ENCODE results near the gene INHBA. TPM values are rescaled to one million over a fixed set of nuclear protein-coding genes. Genes with fewer than 3 reads are reported as not detected.
A peak's percentile ranks its signal among the peaks of the same experiment; 100 is the strongest.

Gene INHBA
- total and polyA plus RNA-seq, 2 of the 4 experiments (the other 2 are of a cell fraction), result 60.2 to 112 TPM

GRCh38 chr7:41708581-41709358, 5.9 kb upstream of the INHBA start:
- no peak overlapping the region for H3K56ac ChIP-seq (ENCODE audit: extremely low read depth, insufficient read depth, low read length)
- peak overlapping the region; percentile 78; the same call in 1 of the 2 replicates for H2BK20ac ChIP-seq (ENCODE audit: low read depth, low read length)
- H4K5ac ChIP-seq (ENCODE audit: low read depth, low read length), result peak overlapping the region; percentile 49; the same call in 1 of the 2 replicates
- no TSS peak for BruUV-seq (replicated peaks)
- peaks cover 5% of the 10 kb centered on the region; the same call in 1 of the 2 replicates for H3K9me1 ChIP-seq (ENCODE audit: insufficient read depth, low read length)
- peak overlapping the region; percentile 72 for H2BK120ac ChIP-seq (ENCODE audit: low read depth, low read length)
- H3K79me1 ChIP-seq (ENCODE audit: low read depth in 1 of 2, low read length in 2 of 2), result peaks cover 14 to 43% of the 10 kb centered on the region in 2 experiments; a peak in 3 of 4 replicates
- no peak overlapping the region for H3K9ac ChIP-seq (ENCODE audit: low read depth, low read length)
- no peaks in the 10 kb centered on the region for H3K9me3 ChIP-seq (ENCODE audit: control insufficient read depth, insufficient read depth, low read length)
- in situ Hi-C loops (cut with MboI; ENCODE audit: low sequenced_read_pairs), result loop anchor here (5.0 to 10.0 kb wide), 2 partner anchors 944 to 1376 kb away; no protein-coding TSS in a partner anchor
- no peaks in the 10 kb centered on the region for H4K20me1 ChIP-seq (ENCODE audit: insufficient read depth, low read length)
- 78% methylated on average over 3 of the region's 8 CpGs; no CpG with 5 or more reads in 1 of the 2 experiments for WGBS, 2 experiments (ENCODE audit: extremely low coverage in 2 of 2, insufficient read length in 1 of 2)
- peak overlapping the region; percentile 19 for H2AK9ac ChIP-seq (replicated peaks; ENCODE audit: low read depth, low read length, poor library complexity)
- H4K91ac ChIP-seq (ENCODE audit: insufficient read depth, low read depth, low read length), result peak overlapping the region; percentile 48; the same call in 1 of the 2 replicates
- dilution Hi-C loops (cut with HindIII; ENCODE audit: low sequenced_read_pairs, unreplicated experiment), result no loop called here
- H3K4ac ChIP-seq (ENCODE audit: low read depth, low read length), result peak overlapping the region; percentile 71
- ATAC-seq (ENCODE audit: low read depth), result no peak
- TF ChIP-seq CEBPB (IDR thresholded peaks at IDR 0.05; ENCODE audit: low read depth, low read length) (peak; percentile 58; the same call in 1 of the 2 replicates), CHD1 (IDR thresholded peaks at IDR 0.05; ENCODE audit: low read depth, low read length) (no peak)
- intact Hi-C loops (cut with micrococcal nuclease), result loop anchor here (5.0 to 10.0 kb wide), 3 partner anchors 176 to 1234 kb away; no protein-coding TSS in a partner anchor
- H2BK15ac ChIP-seq (ENCODE audit: low read depth, low read length), result peak overlapping the region; percentile 66; the same call in 1 of the 3 replicates
- peaks cover 22% of the 10 kb centered on the region for H3K4me1 ChIP-seq (ENCODE audit: control insufficient read depth, insufficient read depth, low read length)
- no peak overlapping the region for H2AFZ ChIP-seq (replicated peaks; ENCODE audit: low read length, poor library complexity)
- H3K14ac ChIP-seq (replicated peaks; ENCODE audit: low read depth, low read length), result peak overlapping the region; percentile 42
- CTCF ChIA-PET, result interaction anchor here (0.6 to 1.0 kb wide), 2 partner anchors 8 to 1477 kb away, joined by 3 read pairs; no protein-coding TSS in a partner anchor
- peak; percentile 66 for DNase-seq
- peak overlapping the region; percentile 20; the same call in 1 of the 2 replicates for H3K27ac ChIP-seq (ENCODE audit: insufficient read depth, low read length)
- peak overlapping the region; percentile 73 for H2BK5ac ChIP-seq (ENCODE audit: low read depth, low read length, poor library complexity, severe bottlenecking)
- 0 out of 2 replicates have a peak overlapping the region, but pooled peaks have one; percentile 23 for H3K23ac ChIP-seq (ENCODE audit: low read depth, low read length)
- POLR2A ChIA-PET (ENCODE audit: unreplicated experiment), result no interaction called here
- H3K27me3 ChIP-seq (ENCODE audit: control insufficient read depth, insufficient read depth, low read length), result no peaks in the 10 kb centered on the region
- no peak overlapping the region for H3K4me2 ChIP-seq (ENCODE audit: low read depth, low read length)
- no peak overlapping the region for H3K4me3 ChIP-seq (ENCODE audit: insufficient read depth, low read depth, low read length)
- H4K8ac ChIP-seq (ENCODE audit: low read depth in 2 of 2, low read length in 2 of 2), result peak overlapping the region; percentile 20 to 55; a peak in 3 of 4 replicates
- H3K36me3 ChIP-seq (ENCODE audit: control insufficient read depth, insufficient read depth, low read length), result no peaks in the 10 kb centered on the region
- H2AK5ac ChIP-seq (ENCODE audit: low read depth, low read length), result peak overlapping the region; percentile 71; the same call in 1 of the 2 replicates
- peak overlapping the region; percentile 57; the same call in 1 of the 2 replicates for H3K18ac ChIP-seq (ENCODE audit: low read depth, low read length)

Data from IMR-90 (cell line).